Measurements from ENCODE around the gene PTPN14.

PTPN14 gene

GRCh38 chr1:214537872-214538473, 13.4 kb downstream of the PTPN14 start:
- H3K27me3 ChIP-seq (ENCODE audit: insufficient read depth, poor library complexity, severe bottlenecking), result no peaks in the 10 kb centered on the region
- TF ChIP-seq SPI1 (IDR thresholded peaks at IDR 0.05; ENCODE audit: borderline replicate concordance, low read depth) (no peak), CTCF (IDR thresholded peaks at IDR 0.05; ENCODE audit: insufficient read depth, low read length) (no peak), REST (IDR thresholded peaks at IDR 0.05; ENCODE audit: insufficient replicate concordance, low read depth) (no peak), GABPA (IDR thresholded peaks at IDR 0.05; ENCODE audit: low read depth) (no peak), POLR2AphosphoS5 (IDR thresholded peaks at IDR 0.05; ENCODE audit: low read depth) (no peak)

GRCh38 chr1:214537219-214537618, 14.2 kb downstream of the PTPN14 start:
- TF ChIP-seq REST (IDR thresholded peaks at IDR 0.05; ENCODE audit: insufficient replicate concordance, low read depth), result no peak
- no peak for TF ChIP-seq POLR2AphosphoS5 (IDR thresholded peaks at IDR 0.05; ENCODE audit: low read depth)
- Histone ChIP-seq H3K27me3 (ENCODE audit: insufficient read depth, poor library complexity, severe bottlenecking) (no peaks in the 10 kb centered on the region), H3K4me3 (replicated peaks; ENCODE audit: insufficient read depth, low read length) (no peak overlapping the region), H3K27ac (replicated peaks) (no peak overlapping the region)
- no peak for DNase-seq (ENCODE audit: low read depth in 1 of 2, low spot score in 1 of 2)

More at GRCh38 chr1:214537872-214538473, 13.4 kb downstream of the PTPN14 start:
- Histone ChIP-seq H3K4me3 (replicated peaks; ENCODE audit: insufficient read depth, low read length) (no peak overlapping the region), H3K27ac (replicated peaks) (no peak overlapping the region)
- DNase-seq (ENCODE audit: low read depth in 1 of 2, low spot score in 1 of 2), result no peak

GRCh38 chr1:214532070-214532469, 19.3 kb downstream of the PTPN14 start:
- H3K27ac ChIP-seq (replicated peaks), result no peak overlapping the region
- TF ChIP-seq GABPA (IDR thresholded peaks at IDR 0.05; ENCODE audit: low read depth) (no peak), REST (IDR thresholded peaks at IDR 0.05; ENCODE audit: insufficient replicate concordance, low read depth) (no peak), POLR2AphosphoS5 (IDR thresholded peaks at IDR 0.05; ENCODE audit: low read depth) (no peak), SPI1 (IDR thresholded peaks at IDR 0.05; ENCODE audit: borderline replicate concordance, low read depth) (no peak), CTCF (IDR thresholded peaks at IDR 0.05; ENCODE audit: insufficient read depth, low read length) (no peak)
- no peak for DNase-seq (ENCODE audit: low read depth in 1 of 2, low spot score in 1 of 2)

More at GRCh38 chr1:214532070-214532469, 19.3 kb downstream of the PTPN14 start:
- no peak overlapping the region for H3K4me3 ChIP-seq (replicated peaks; ENCODE audit: insufficient read depth, low read length)
- H3K27me3 ChIP-seq (ENCODE audit: insufficient read depth, poor library complexity, severe bottlenecking), result no peaks in the 10 kb centered on the region
